Lung (tissue), 12 donors: ENCODE measurements around the gene BET1L. TPM values are rescaled to one million over a fixed set of nuclear protein-coding genes. Genes with fewer than 3 reads are reported as not detected.
A peak's percentile ranks its signal among the peaks of the same experiment; 100 is the strongest.

Experiments
- ATAC-seq: fragments of 200-7000 bp; cut with Tn5 transposase; one replicate; pipeline ENCODE4 v1.9.1; 2020; ENCODE audit warnings: moderate number of reproducible peaks; ENCODE audit not compliant: insufficient read depth, low FRiP score
- DNase-seq, 3 donors: peaks; one replicate each; pipeline ENCODE4 v3.0.0-alpha.2; 2013 to 2017
- H3K27ac ChIP-seq, 2 donors: one replicate each; pipeline ENCODE4 v1.5.1; 2013; ENCODE audit warnings: mild to moderate bottlenecking in 2 of 2, moderate library complexity in 2 of 2, control low read depth in 1 of 2, inconsistent platforms in 1 of 2, low read depth in 1 of 2, low read length in 1 of 2
- H3K27me3 ChIP-seq, 3 donors: one replicate each; pipeline ENCODE4 v1.5.1; 2013; ENCODE audit warnings: low read length in 2 of 3; ENCODE audit not compliant: control insufficient read depth in 3 of 3, insufficient read depth in 3 of 3
- H3K36me3 ChIP-seq, 4 donors: one replicate each; pipeline ENCODE4 v1.5.1; 2013; ENCODE audit warnings: low read length in 4 of 4, mild to moderate bottlenecking in 1 of 4, moderate library complexity in 1 of 4; ENCODE audit not compliant: control insufficient read depth in 4 of 4, insufficient read depth in 4 of 4
- H3K4me1 ChIP-seq, 5 donors: one replicate each; pipeline ENCODE4 v1.5.1; 2013; ENCODE audit warnings: low read length in 5 of 5, mild to moderate bottlenecking in 2 of 5, moderate library complexity in 1 of 5; ENCODE audit not compliant: control insufficient read depth in 5 of 5, insufficient read depth in 5 of 5
- H3K4me3 ChIP-seq: one replicate; pipeline ENCODE4 v1.5.1; 2013; ENCODE audit warnings: mild to moderate bottlenecking, control low read depth, moderate library complexity
- H3K9ac ChIP-seq, 2 donors: one replicate each; pipeline ENCODE4 v1.5.1; 2013; ENCODE audit warnings: low read length in 2 of 2, control low read depth in 1 of 2; ENCODE audit not compliant: insufficient read depth in 1 of 2
- H3K9me3 ChIP-seq, 4 donors: one replicate each; pipeline ENCODE4 v1.5.1; 2013; ENCODE audit warnings: low read length in 3 of 4, mild to moderate bottlenecking in 1 of 4, moderate library complexity in 1 of 4; ENCODE audit not compliant: control insufficient read depth in 4 of 4, insufficient read depth in 3 of 4
- CTCF ChIP-seq: IDR thresholded peaks from 2 replicates; pipeline ENCODE4 v1.5.1; 2012; ENCODE audit warnings: mild to moderate bottlenecking; ENCODE audit errors: control extremely low read depth, extremely low read depth
- WGBS, 2 donors: extraction: QIAGEN DNeasy Blood & Tissue Kit; methylation state at CpG; one replicate each; pipeline ENCODE4 v1.1.7; 2013; 5-methylcytosine and 5-hydroxymethylcytosine counted together
- polyA plus RNA-seq, 2 donors: library from polyadenylated mRNA; stranded (reverse); fragments of 200-250 nt; gene quantifications; one replicate each; pipeline ENCODE4 v1.2.1, GENCODE V29; 2013
- total RNA-seq, 2 donors: library from RNA; depleted of rRNA in 1 of 2; stranded (reverse); fragments of >200 nt in 1 of 2; gene quantifications; one replicate each; pipeline ENCODE4 v1.2.1, GENCODE V29; 2014 to 2021
- donor health status: control.
- donor health status: control.
- donor health status: Bipolar disorder and iron deficiency.
- donor health status: healthy.
- donor health status: DM: yes; HTN: yes; CAD: no.

The BET1L gene
- total and polyA plus RNA-seq, 4 donors = 29.7 to 58.7 (median 40.0) TPM

GRCh38 chr11:236774-237767 is 29.9 kb upstream of the BET1L start, which contains the start of gene PSMD13:
Gene PSMD13 (plus strand): TSS chr11:236976. CDS start chr11:237050, 74 bp downstream.
- H3K27me3 ChIP-seq = no peaks in the 10 kb centered on the region
- peaks cover 7 to 16% (median 11%) of the 10 kb centered on the region in 4 donors for H3K36me3 ChIP-seq
- H3K9ac ChIP-seq = peak within 1 kb of the TSS; percentile 93 to 95
- ATAC-seq (peak; percentile 95), DNase-seq (peak; percentile 90 to 93 (median 90))
- peaks cover 5 to 19% (median 15%) of the 10 kb centered on the region in 5 donors for H3K4me1 ChIP-seq
- TF ChIP-seq CTCF = no peak
- 1 to 2% methylated on average over 62 of the region's 62 CpGs for WGBS, 2 donors
- no peaks in the 10 kb centered on the region for H3K9me3 ChIP-seq
- peak within 1 kb of the TSS; percentile 99 for H3K4me3 ChIP-seq
- H3K27ac ChIP-seq = peak within 1 kb of the TSS; percentile 98 to 99

- Histone ChIP-seq H3K4me1 (peaks cover 5 to 19% (median 7%) of the 10 kb centered on the region in 5 donors), H3K27ac (peak within 1 kb of the TSS; percentile 98 to 99), H3K9me3 (no peaks in the 10 kb centered on the region), H3K36me3 (peaks cover 3 to 9% (median 4%) of the 10 kb centered on the region in 4 donors), H3K27me3 (no peaks in the 10 kb centered on the region), H3K4me3 (peak within 1 kb of the TSS; percentile 99), H3K9ac (peak within 1 kb of the TSS; percentile 93 to 95)
- WGBS, 2 donors = 1% methylated on average over 51 to 70 of the region's 70 CpGs
- TF ChIP-seq CTCF = no peak
- peak; percentile 92 for ATAC-seq
- peak; percentile 86 to 92 (median 86) for DNase-seq
Measured at GRCh38 chr11:235997-236773, 29.0 kb upstream of the BET1L start, which contains the start of gene SIRT3. Gene SIRT3 (minus strand): TSS chr11:236342. CDS start chr11:236328, 14 bp downstream.

GRCh38 chr11:235609-235996 is 28.4 kb upstream of the BET1L start:
- ATAC-seq = no peak
- Histone ChIP-seq H3K27ac (peak overlapping the region; percentile 97 to 98), H3K36me3 (peaks cover 0 to 7% (median 4%) of the 10 kb centered on the region in 4 donors), H3K9ac (peak overlapping the region; percentile 63 to 64), H3K9me3 (no peaks in the 10 kb centered on the region), H3K4me3 (peak overlapping the region; percentile 94), H3K27me3 (no peaks in the 10 kb centered on the region), H3K4me1 (peaks cover 5 to 19% (median 6%) of the 10 kb centered on the region in 5 donors)
- TF ChIP-seq CTCF = no peak
- 2 to 4% methylated on average over 13 of the region's 13 CpGs for WGBS, 2 donors
- no peak for DNase-seq
